Measurements from ENCODE around the gene LDB3. TPM values are rescaled to one million over a fixed set of nuclear protein-coding genes. Genes with fewer than 3 reads are reported as not detected.

LDB3 gene
- total RNA-seq, 1 donor from 2014 or later: 1,178 TPM

GRCh38 chr10:86650151-86650550, 18.2 kb upstream of the LDB3 start:
- intact Hi-C loops (cut with DNase I): no loop called here
- no peak for DNase-seq (ENCODE audit: low spot score)

- DNase-seq (ENCODE audit: low spot score): no peak
- intact Hi-C loops (cut with DNase I): no loop called here
Measured at GRCh38 chr10:86651021-86651471, 17.3 kb upstream of the LDB3 start.

GRCh38 chr10:86651631-86652331, 16.5 kb upstream of the LDB3 start:
- DNase-seq (ENCODE audit: low spot score): no peak
- intact Hi-C loops (cut with DNase I): no loop called here

GRCh38 chr10:86652361-86653202, 15.7 kb upstream of the LDB3 start:
- intact Hi-C loops (cut with DNase I): no loop called here
- DNase-seq (ENCODE audit: low spot score): no peak

- no peak for DNase-seq (ENCODE audit: low spot score)
- intact Hi-C loops (cut with DNase I): no loop called here
Measured at GRCh38 chr10:86653379-86653778, 14.9 kb upstream of the LDB3 start.

- no peak for DNase-seq (ENCODE audit: low spot score)
- intact Hi-C loops (cut with DNase I): no loop called here
Measured at GRCh38 chr10:86653987-86654386, 14.3 kb upstream of the LDB3 start.

- peak; percentile 41 for DNase-seq (ENCODE audit: low spot score)
- intact Hi-C loops (cut with DNase I): no loop called here
Measured at GRCh38 chr10:86654411-86655172, 13.7 kb upstream of the LDB3 start, which contains the start of gene OPN4. TSS of gene OPN4 (plus strand) at chr10:86654547. CDS start at chr10:86654784, 237 bp downstream.

GRCh38 chr10:86655173-86655540, 13.2 kb upstream of the LDB3 start:
- DNase-seq (ENCODE audit: low spot score): peak; percentile 71
- intact Hi-C loops (cut with DNase I): no loop called here

- intact Hi-C loops (cut with DNase I): no loop called here
- DNase-seq (ENCODE audit: low spot score): peak; percentile 72
Measured at GRCh38 chr10:86655596-86655995, 12.7 kb upstream of the LDB3 start.

GRCh38 chr10:86657011-86657395, 11.3 kb upstream of the LDB3 start:
- DNase-seq (ENCODE audit: low spot score): peak; percentile 38
- intact Hi-C loops (cut with DNase I): no loop called here

GRCh38 chr10:86657396-86658011, 10.8 kb upstream of the LDB3 start:
- intact Hi-C loops (cut with DNase I): no loop called here
- peak; percentile 74 for DNase-seq (ENCODE audit: low spot score)

GRCh38 chr10:86658261-86658741, 10.0 kb upstream of the LDB3 start:
- peak; percentile 74 for DNase-seq (ENCODE audit: low spot score)
- intact Hi-C loops (cut with DNase I): no loop called here

- peak; percentile 63 for DNase-seq (ENCODE audit: low spot score)
- intact Hi-C loops (cut with DNase I): no loop called here
Measured at GRCh38 chr10:86658751-86659150, 9.6 kb upstream of the LDB3 start.

- peak; percentile 39 for DNase-seq (ENCODE audit: low spot score)
- intact Hi-C loops (cut with DNase I): no loop called here
Measured at GRCh38 chr10:86659161-86659691, 9.1 kb upstream of the LDB3 start.

GRCh38 chr10:86659721-86660453, 8.4 kb upstream of the LDB3 start:
- peak; percentile 76 for DNase-seq (ENCODE audit: low spot score)
- intact Hi-C loops (cut with DNase I): no loop called here

- intact Hi-C loops (cut with DNase I): no loop called here
- peak; percentile 90 for DNase-seq (ENCODE audit: low spot score)
Measured at GRCh38 chr10:86661161-86662025, 6.9 kb upstream of the LDB3 start.

GRCh38 chr10:86662186-86663045, 5.9 kb upstream of the LDB3 start:
- DNase-seq (ENCODE audit: low spot score): peak; percentile 72
- intact Hi-C loops (cut with DNase I): no loop called here

All from cardiac septum (tissue), 1 donor.